ENCODE measurements around the gene IL1RAP.

IL1RAP gene

GRCh38 chr3:190541560-190541959, 27.7 kb downstream of the IL1RAP start:
- no peak for DNase-seq (ENCODE audit: low spot score)

DNA sequence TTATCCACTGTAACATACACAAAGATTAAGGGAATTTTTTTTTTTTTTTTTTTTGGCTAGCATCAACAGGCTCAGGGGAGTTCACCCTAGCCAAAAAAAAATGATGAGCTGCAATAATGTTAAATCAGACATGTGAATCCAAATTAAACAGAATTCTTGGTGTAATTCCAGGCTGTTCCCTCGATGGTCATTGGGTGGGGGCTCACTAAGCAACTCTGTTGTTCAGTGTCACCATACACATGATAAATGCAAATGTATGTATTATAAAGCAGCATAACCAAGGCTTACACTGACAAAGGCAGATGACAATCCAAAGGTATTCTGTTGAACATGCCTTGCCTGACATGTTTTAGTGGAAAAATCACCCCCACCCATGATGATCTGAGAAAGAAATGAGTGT, 29.0 kb downstream of the IL1RAP start:
- DNase-seq (ENCODE audit: low spot score), result no peak

- no peak for DNase-seq (ENCODE audit: low spot score)
Measured at GRCh38 chr3:190543671-190544070, 29.8 kb downstream of the IL1RAP start.

DNA sequence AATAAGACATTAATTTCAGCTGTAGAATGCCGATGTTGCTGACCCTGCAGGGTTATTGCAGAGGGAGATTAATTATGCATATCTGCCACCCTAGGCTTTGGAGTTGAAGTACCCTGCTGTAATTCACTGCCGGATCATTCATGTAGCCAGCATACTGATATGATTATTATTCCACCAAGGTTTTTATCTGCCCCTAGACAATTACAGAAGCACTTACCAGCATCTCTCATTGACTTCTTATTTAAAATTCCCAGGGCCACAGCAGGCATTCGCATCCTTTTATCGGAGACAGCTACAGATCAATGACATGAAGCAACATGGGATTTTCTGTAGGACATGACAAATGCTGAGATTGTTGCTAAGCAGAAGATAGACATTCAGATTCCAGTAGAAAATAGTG, 31.3 kb downstream of the IL1RAP start:
- DNase-seq (ENCODE audit: low spot score), result no peak

DNA sequence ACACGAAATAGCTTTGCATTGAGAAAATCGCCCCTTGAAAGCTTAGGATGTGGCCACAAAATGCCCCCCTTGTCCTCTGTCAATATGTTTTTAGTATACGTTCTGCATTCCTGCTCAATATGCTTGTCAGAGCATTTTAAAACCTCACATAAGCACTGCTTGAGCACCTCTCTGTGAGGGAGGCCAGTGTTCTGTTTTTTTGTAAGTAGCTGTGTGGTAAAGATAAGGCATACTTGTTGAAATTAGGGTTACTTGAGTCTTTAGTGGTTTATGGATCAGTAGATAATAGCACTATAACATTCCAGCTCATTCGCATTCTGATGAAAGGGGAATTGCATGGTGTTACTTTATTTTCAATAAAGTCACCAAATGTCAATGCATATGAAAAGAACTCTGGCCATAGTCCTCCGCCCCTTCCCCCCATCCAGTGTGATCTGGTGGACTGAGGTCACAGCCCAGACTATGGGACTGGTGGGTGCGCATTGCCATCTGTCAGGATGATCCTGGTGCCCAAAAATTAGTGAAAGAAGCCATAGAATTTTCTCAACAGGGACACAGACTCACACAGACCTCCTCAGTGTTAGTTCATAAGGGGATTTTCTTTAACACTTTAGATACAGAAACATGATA, 33.1 kb downstream of the IL1RAP start:
- no peak for DNase-seq (ENCODE audit: low spot score)

DNA sequence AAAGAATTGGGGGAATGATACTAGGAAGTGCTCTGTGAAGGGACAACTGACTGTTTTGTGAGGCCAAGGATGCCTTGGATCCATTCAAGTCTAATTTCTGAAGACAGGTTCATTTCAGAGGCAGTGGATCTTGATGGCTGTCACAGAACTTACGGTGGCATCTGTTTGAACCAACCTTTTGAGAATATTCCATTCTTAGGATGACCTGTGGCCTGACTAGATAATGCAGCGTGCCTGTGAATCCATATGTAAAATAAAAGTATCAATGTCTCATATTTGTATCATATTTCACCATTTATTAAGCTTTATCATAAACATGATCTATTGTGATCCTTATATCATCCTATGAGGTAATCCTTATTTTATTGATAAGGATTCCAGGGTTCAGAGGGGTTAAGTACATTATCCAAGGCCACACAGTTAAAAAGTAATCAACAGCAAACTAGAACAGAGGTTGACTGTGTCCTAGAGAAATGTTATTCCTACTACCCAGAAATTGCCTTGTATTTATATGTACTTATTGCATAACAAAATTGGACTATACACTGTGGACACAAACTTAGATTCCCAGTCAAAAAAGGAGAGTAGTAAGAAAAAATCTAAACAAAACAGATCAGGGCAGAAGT, 34.3 kb downstream of the IL1RAP start:
- no peak for DNase-seq (ENCODE audit: low spot score)

- no peak for DNase-seq (ENCODE audit: low spot score)
Measured at GRCh38 chr3:190552021-190552420, 38.1 kb downstream of the IL1RAP start.

- no peak for DNase-seq (ENCODE audit: low spot score)
Measured at GRCh38 chr3:190552969-190553759, 39.3 kb downstream of the IL1RAP start.

- DNase-seq (ENCODE audit: low spot score), result no peak
Measured at GRCh38 chr3:190554197-190554596, 40.3 kb downstream of the IL1RAP start.

GRCh38 chr3:190556351-190556750, 42.5 kb downstream of the IL1RAP start:
- no peak for DNase-seq (ENCODE audit: low spot score)

DNA sequence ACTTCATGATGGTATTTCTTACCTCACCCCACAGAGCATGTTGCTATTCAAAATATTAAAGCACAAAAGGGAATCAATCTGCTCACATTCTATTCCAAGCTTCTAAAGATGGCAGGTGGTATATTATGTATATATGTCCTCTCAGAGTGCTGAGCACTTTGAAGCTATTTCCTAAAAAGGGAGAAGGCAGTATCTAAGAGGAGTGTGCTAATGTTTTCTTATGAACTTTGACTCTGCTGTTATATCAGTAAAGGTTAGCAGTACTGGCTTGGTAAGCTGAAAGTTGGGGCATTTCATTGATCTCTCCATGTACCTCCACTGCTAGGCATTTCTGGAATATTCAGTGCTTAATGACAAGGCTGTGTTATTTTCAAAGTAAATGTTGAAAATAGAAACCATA, 43.4 kb downstream of the IL1RAP start:
- DNase-seq (ENCODE audit: low spot score), result no peak

DNA sequence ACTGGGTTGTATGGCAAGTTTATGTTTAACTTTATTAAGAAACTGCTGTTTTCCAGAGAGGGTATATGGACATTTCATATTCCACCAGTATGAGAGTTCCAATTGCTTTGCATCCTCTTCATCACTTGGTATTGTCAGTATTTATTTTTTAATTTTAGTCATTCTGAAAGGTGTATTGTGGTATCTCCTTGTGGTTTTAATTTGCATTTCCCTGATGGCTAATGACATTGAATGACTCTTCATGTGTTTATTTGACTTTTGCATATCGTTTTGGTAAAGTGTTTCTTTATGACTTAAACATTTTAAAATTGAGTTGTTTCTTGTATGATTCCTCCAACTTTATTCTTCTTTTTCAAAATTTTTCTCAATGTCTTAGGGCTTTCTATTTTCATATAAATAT, 44.4 kb downstream of the IL1RAP start:
- DNase-seq (ENCODE audit: low spot score), result no peak

- no peak for DNase-seq (ENCODE audit: low spot score)
Measured at GRCh38 chr3:190558796-190559195, 44.9 kb downstream of the IL1RAP start.

DNA sequence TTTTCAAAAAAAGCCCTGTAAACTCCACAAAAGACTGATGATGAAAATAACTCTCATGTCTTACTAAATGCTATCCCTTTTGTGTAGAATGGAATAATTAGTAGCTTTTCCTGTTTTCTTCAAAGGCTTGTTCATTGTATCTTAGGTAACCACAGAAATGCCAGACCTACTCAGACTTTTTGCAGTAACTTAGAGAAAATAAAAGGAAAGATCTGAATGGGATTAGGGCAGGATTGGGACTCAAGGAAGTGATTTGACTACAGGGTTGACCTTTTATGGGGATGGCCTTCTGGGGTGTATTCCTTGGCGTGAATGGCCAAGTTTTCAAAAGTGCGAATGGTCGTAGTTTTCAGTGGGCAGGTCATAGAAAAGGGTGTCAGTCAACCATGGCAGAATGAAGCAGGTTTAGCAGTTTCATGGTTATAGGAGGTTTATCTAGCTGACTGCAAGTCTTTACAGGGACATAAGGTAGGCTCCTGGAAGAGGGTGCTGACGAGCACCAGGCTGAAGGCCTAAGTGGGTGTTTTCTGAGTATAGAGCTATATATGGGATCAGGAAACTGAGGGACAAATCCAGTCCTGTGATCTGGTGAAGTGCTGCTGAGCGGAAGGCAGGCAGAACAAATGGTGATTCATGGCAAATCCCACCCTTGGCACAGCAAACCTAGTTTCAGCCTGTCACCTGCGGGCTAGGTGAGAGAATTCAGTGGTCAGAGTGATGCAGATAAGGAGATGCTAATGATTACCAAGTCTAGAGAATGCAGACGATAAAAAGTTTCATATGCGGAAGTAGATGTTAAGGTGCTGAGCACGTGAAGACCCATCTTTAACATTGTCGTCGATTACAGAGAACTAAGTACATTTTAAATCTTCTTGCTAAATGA, 46.4 kb downstream of the IL1RAP start:
- no peak for DNase-seq (ENCODE audit: low spot score)

- DNase-seq (ENCODE audit: low spot score), result no peak
Measured at GRCh38 chr3:190562866-190563510, 49.1 kb downstream of the IL1RAP start.

- DNase-seq (ENCODE audit: low spot score), result no peak
Measured at GRCh38 chr3:190564175-190564574, 50.3 kb downstream of the IL1RAP start.

- DNase-seq (ENCODE audit: low spot score), result peak; percentile 13
Measured at GRCh38 chr3:190566043-190566933, 52.4 kb downstream of the IL1RAP start.

- no peak for DNase-seq (ENCODE audit: low spot score)
Measured at GRCh38 chr3:190568036-190568435, 54.2 kb downstream of the IL1RAP start.

DNA sequence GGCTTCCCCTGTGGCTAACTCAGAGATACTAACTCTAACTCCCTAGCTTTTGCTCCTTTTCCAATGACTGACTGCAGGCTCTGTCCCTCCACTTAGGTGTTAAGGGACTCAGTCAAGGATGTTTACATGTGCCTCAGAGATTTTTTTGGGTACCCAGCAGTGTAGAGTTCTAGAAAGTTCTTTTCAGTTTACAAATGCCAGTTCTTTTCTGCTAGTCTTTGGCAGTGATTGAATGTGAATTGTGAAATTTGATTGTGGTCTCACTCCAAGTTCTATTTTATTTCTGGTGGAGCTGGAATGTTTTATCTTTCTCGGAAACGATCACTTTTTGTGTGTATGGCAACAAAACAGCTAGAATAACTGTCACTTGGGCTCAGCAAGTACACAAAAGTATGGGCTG, 60.6 kb downstream of the IL1RAP start:
- no peak for DNase-seq (ENCODE audit: low spot score)

DNA sequence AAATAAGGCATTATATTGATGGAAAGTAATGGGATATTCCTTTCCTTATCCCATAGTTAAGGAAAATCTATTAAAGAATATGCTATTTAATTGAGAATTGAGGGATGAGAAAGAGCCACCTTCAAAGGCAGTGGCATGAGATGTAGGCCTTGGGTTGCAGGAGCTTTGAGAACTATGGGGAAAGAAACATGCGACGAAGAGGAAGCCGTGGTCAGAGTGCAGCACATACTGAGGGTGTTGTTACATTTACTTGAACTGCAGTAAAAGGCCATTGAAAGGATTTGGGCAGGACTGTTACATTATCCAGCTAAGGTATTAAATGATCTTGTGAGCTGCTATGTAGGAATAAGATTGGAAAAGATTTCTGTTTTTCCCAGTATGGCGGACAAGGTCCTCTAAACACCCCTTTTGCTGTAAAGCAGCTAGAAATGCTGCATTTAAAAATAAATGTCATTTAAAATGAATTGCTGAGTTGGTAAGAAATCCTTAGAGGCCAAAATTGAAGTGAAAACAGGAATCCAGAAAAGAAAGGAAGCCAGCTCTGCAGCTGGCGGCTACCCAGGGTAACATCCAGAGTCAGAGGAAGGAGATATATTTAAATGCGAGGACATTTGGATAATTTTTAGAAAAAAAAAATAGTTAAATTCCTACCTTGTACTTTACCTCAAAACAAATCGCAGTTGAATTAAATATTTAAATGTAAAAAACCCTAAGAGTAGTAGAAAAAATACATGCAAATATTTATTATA, 61.7 kb downstream of the IL1RAP start:
- DNase-seq (ENCODE audit: low spot score), result no peak
